Activated naive CD4-positive, alpha-beta T cell treated with anti-CD3 and anti-CD28 coated beads, Interleukin-2, amount 50 U/mL, for 72 hours (primary cell): ENCODE measurements around the gene EFTUD2. TPM values are rescaled to one million over a fixed set of nuclear protein-coding genes. Genes with fewer than 3 reads are reported as not detected.
"Not testable (repeated sequence)": the region's sequence is repeated elsewhere in the genome, so short reads cannot be mapped to it uniquely, and the experiment has no call there.

Source experiments
- ATAC-seq, 2 donors: fragments of 150-1000 bp; cut with Tn5 transposase; 2 replicates each; pipeline ENCODE4 v1.10.0; 2021; ENCODE audit warnings: mild to moderate bottlenecking in 2 of 2, moderate library complexity in 2 of 2
- DNase-seq, 2 donors: peaks; one replicate each; pipeline ENCODE4 v3.0.0; 2021 to 2022; ENCODE audit warnings: low spot score in 2 of 2
- H3K27ac Mint-ChIP-seq, 2 donors: one replicate each; pipeline ENCODE4 v1.8.0; 2022; ENCODE audit warnings: mild to moderate bottlenecking in 2 of 2, mixed read lengths in 2 of 2
- H3K36me3 Mint-ChIP-seq, 2 donors: one replicate each; pipeline ENCODE4 v1.8.0; 2022; ENCODE audit warnings: mixed read lengths in 2 of 2
- H3K9me3 Mint-ChIP-seq, 2 donors: one replicate each; pipeline ENCODE4 v1.8.0; 2022; ENCODE audit warnings: mixed read lengths in 2 of 2
- total RNA-seq, 2 donors: library from RNA; stranded (reverse); gene quantifications; one replicate each; pipeline ENCODE4 v1.2.3, GENCODE V29; 2022

EFTUD2 gene
- total RNA-seq, 2 donors from 2014 or later, result 77.8 to 186 TPM

DNA sequence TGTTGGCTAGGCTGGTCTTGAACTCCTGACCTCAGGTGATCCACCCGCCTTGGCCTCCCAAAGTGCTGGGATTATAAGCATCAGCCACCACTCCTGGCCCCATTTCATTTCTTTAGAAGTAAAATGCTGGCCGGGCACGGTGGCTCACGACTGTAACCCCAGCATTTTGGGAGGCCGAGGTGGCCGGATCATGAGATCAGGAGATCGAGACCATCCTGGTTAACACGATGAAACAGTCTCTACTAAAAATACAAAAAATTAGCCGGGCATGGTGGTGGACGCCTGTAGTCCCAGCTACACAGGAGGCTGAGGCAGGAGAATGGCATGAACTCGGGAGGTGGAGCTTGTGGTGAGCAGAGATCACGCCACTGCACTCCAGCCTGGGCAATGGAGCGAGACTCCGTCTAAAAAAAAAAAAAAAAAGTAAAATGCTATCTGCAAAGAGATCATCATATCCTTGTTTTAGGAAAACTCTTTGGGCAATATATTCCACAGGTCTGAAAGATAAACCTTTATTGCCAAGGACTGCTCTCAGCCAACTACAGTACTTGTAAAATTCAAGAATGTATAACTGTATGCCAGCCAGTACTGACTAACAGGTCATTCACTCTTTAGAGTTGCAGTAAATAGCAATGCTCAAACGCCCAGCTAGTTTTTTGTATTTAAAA lies 73.0 kb downstream of the EFTUD2 start:
- no peak for ATAC-seq
- Mint-ChIP-seq H3K27ac (no peak overlapping the region), H3K36me3 (peaks cover 5 to 8% of the 10 kb centered on the region in 2 donors), H3K9me3 (no peaks in the 10 kb centered on the region)
- DNase-seq, result peak in 1 of 2 donors; percentile 14

DNA sequence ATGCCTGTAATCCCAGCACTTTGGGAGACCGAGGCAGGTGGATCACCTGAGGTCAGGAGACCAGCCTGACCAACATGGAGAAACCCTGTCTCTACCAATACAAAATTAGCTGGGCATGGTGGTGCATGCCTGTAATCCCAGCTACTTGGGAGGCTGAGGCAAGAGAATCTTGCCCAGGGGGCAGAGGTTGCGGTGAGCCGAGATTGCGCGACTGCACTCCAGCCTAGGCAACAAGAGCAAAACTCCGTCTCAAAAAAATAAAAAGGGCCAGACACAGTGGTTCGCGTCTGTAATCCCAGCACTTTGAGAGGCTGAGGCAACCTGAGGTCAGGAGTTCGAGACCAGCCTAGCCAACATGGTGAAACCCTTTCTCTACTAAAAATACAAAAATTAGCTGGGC lies 74.0 kb downstream of the EFTUD2 start:
- H3K27ac Mint-ChIP-seq, H3K9me3 Mint-ChIP-seq, H3K36me3 Mint-ChIP-seq, ATAC-seq: not testable (repeated sequence)
- DNase-seq, result peak in 1 of 2 donors; percentile 13

DNA sequence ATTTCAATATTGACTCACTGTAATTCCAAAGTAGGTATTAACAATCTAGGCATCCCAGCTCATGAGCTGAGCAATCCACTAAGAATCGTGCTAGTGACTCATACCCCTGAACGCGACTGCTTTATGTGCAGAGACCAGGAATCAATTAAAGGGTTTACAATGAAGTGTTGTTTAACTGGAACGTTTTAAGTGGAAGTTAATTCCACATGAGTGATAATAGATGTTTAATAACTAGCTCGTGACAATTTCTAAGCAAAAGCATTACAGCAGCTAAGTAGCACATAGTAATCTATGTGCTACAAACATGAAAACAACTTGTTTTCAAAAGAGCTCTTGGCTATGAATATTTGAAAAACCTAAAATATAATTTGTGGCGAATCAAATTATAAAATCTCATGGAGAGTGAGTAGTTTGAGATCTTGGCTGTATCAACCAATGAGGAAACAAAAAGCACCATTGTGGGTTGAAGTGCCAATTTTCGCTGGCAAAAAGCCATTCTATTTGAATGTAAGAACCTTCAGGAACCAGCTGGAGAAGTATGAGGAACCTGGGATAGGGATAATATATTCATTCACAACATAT lies 78.5 kb downstream of the EFTUD2 start:
- ATAC-seq (no peak), DNase-seq (no peak)
- H3K9me3 Mint-ChIP-seq, result no peaks in the 10 kb centered on the region
- H3K27ac Mint-ChIP-seq, result no peak overlapping the region
- no peaks in the 10 kb centered on the region for H3K36me3 Mint-ChIP-seq

DNA sequence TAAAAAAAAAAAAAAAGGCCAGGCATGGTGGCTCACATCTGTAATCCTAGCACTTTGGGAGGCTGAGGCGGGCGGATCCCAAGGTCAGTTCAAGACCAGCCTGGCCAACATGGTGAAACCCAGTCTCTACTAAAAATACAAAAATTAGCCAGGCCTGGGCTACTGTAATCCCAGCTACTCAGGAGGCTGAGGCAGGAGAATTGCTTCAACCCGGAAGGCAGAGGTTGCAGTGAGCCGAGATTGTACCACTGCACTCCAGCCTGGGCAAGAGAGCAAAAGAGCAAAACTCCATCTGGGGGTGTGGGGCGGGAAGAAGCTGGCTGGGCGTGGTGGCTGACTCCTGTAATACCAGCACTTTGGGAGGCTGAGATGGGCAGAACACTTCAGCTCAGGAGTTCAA lies 80.7 kb downstream of the EFTUD2 start:
- not testable (repeated sequence) for H3K27ac Mint-ChIP-seq, H3K9me3 Mint-ChIP-seq, ATAC-seq, DNase-seq, H3K36me3 Mint-ChIP-seq

DNA sequence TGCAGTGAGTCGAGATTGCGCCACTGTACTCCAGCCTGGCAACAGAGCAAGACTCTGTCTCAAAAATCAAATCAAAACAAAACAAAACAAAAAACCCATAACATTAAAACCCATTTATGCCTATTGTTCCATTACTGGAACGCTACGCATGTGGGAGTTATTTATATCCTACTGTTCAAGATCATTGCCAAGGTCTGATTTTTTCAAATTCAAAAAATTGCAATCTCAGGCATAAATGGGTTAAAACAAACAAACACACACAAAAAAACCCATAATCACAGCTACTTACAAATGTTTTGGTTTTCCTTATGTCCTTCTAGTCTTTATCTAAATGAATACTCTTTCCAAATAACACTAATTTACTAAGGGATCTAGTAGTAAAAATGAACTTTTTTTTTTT lies 87.0 kb downstream of the EFTUD2 start:
- ATAC-seq (no peak), DNase-seq (no peak)
- no peaks in the 10 kb centered on the region for H3K36me3 Mint-ChIP-seq
- H3K27ac Mint-ChIP-seq, result no peak overlapping the region
- H3K9me3 Mint-ChIP-seq, result no peaks in the 10 kb centered on the region

DNA sequence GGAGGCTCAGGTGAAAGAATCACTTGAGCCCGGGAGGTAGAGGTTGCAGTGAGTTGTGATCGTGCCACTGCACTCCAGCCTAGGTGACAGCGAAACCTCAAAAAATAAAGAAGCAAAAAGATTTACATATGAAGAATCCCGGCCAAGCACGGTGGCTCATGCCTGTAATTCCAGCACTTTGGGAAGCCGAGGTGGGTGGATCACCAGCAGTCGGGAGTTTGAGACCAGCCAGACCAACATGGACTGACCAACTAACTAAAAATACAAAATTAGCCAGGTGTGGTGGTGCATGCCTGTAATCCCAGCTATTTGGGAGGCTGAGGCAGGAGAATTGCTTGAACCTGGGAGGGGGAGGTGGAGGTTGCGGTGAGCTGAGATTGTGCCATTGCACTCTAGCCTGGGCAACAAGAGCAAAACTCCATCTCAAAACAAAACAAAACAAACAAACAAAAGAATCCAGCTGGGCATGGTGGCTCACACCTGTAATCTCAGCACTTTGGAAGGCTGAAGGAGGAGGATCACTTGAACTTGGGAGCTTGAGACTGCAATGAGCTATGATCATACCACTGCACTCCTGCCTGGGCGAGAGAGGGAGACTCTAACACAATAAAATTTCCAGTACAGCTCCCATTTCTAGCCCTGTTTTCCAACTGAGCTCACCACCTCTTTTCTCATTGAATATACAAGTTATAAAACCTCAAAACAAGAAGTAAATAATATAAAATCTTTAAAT lies 90.4 kb downstream of the EFTUD2 start:
- H3K27ac Mint-ChIP-seq, ATAC-seq, H3K9me3 Mint-ChIP-seq, H3K36me3 Mint-ChIP-seq: not testable (repeated sequence)
- peak in 1 of 2 donors; percentile 13 for DNase-seq

DNA sequence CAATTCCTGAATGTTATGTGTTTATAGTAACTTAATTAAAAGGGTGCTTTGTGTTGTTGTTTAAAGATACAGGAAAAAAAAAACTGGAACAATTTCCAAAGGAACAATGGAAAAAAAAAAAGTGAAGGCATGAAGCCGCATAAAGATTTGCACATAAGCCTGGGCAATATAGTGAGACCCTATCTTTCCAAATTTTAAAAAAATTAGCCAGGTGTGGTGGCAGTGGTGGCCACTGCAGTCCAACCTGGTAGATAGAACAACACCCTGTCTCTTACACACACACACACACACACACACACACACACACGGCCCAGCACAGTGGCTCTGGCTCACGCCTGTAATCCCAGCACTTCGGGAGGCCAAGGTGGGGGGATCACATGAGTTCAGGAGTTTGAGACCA lies 91.1 kb downstream of the EFTUD2 start:
- no peak for ATAC-seq
- H3K27ac Mint-ChIP-seq, result no peak overlapping the region

DNA sequence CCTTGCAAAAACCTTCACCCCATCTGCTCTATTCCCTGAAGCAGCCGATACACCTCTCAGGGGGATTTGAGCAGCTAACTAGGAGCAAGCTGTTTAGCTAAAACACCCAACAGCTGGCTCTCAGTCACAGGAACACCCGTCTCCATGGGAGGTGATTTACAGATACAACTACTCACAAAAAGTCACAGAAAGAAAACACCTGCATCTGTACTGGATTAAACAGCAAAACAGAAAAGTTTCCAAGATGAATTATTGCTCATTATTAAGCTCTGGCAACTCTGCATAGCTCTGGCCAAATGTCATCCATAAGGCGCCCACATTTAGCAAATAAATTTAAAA lies 91.5 kb downstream of the EFTUD2 start:
- ATAC-seq, result no peak
- Mint-ChIP-seq H3K27ac (no peak overlapping the region), H3K36me3 (no peaks in the 10 kb centered on the region), H3K9me3 (no peaks in the 10 kb centered on the region)
- DNase-seq, result no peak

More for the DNA sequence above, 91.1 kb downstream of the EFTUD2 start:
- DNase-seq, result peak in 1 of 2 donors; percentile 21
- no peaks in the 10 kb centered on the region for H3K36me3 Mint-ChIP-seq
- no peaks in the 10 kb centered on the region for H3K9me3 Mint-ChIP-seq

DNA sequence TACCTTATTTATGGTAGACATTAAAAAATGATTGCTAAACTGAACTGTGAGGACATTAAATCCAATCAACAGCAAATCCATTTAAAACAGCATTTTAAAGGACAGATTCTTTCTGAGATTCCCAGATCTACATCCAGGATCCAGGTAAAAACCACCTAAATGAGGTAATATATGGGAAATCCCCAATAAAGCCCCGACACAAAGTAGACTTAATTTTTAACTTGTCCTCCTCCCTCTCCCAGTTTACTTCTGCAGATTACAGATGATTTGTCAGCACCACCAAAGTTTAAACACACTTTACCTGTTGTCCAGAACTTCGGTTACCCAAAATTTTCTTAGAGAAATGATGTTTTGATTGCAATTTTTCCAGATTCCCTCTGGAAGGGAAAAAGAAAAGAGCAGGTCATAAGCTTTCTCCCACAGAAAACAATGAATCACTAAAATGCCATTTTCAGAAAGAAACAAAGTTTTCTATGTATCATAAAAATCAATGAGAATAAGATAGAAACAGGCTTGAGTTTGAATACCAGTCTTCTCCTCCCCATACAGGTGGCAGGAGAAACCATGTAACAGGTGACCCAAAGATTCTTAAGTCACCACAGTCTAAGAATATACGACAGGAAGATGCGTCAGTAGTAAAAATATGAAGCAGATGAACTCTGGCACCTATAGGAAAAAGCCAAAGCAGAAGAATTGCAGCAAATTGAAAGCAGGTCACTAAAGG lies 92.0 kb downstream of the EFTUD2 start:
- ATAC-seq, result no peak
- Mint-ChIP-seq H3K9me3 (no peaks in the 10 kb centered on the region), H3K27ac (no peak overlapping the region), H3K36me3 (no peaks in the 10 kb centered on the region)
- no peak for DNase-seq

DNA sequence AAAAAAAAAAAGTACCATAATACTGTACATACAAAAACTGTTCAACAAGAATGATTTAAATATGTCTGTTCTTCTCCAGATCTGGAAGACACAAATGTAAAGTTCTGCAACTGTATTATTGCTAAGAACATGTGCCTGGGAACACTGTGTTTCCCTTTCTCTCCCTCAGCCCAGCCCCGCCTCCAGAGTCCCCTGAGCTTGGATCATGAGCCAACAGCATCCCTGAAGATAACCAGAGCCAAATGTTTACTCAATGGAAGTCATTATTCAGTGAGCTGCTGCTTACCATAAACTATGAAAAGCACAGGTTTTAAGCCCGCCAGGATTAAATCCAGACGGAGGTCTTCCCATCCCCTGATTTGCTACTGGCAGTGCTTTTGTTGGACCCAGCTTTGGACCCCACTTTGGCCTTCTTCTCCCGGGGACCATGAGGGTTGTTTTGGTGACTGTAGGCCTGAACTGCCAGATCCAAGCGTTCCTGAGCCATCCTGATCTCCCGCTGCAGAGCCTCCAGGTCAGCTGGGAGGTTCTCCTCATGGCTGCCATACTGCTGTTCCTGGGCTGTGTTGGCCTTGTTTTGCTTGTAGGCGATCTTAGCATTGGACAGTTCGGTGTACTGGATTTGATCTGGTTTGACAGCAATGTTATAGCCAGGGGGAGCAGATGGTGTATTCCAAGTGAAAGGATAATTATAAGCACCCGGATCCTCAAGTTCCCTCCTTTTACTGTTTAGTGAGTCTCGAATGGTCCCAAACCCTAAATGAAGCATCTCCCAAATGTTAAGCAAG lies 94.7 kb downstream of the EFTUD2 start:
- H3K36me3 Mint-ChIP-seq, result no peaks in the 10 kb centered on the region
- peak overlapping the region in 1 of 2 donors; percentile 60 for H3K27ac Mint-ChIP-seq
- DNase-seq (peak in 1 of 2 donors; percentile 9), ATAC-seq (no peak)
- no peaks in the 10 kb centered on the region for H3K9me3 Mint-ChIP-seq

DNA sequence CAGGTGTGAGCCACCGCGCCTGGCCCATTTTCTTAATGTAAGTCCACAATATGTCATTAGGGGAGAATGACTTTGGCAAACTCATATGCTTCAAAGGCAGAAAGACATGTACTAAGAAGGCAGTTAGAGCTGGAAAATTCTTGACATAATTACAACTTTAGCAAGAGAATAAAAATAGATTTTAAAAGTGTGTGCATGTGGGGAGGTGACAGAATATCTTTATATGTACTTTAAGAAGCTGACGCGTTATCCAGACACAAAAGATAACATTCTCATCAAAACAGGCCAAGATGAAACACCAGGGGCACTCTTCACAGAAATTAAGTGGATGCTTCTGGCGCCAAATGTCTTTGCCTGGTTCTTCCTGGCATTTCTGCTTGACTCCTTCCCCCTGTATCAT lies 97.4 kb downstream of the EFTUD2 start:
- no peak for ATAC-seq
- Mint-ChIP-seq H3K9me3 (no peaks in the 10 kb centered on the region), H3K27ac (no peak overlapping the region), H3K36me3 (no peaks in the 10 kb centered on the region)
- no peak for DNase-seq

Other genes starting within 250 kb of the EFTUD2 start
- gene MEIOC, start 243.0 kb downstream of the EFTUD2 start, total RNA-seq, result under 1 TPM; 0.37 to 0.96 TPM
- gene CCDC43, start 209.7 kb downstream of the EFTUD2 start, total RNA-seq, result 10 to 100 TPM; 33.8 to 35.3 TPM
- gene DBF4B, start 190.8 kb downstream of the EFTUD2 start, total RNA-seq, result 10 to 100 TPM; 31.6 to 31.8 TPM
- 1 to 10 TPM in 1 of 2 donors, under 1 TPM in 1; 0.25 to 1.3 TPM for gene ADAM11, start 140.5 kb downstream of the EFTUD2 start, total RNA-seq
- gene GJC1, start 69.2 kb downstream of the EFTUD2 start, total RNA-seq, result 1 to 10 TPM; 2.5 to 6.4 TPM
- gene HIGD1B, start 51.6 kb downstream of the EFTUD2 start, total RNA-seq, result not detected
- not detected for gene GFAP, start 16.1 kb upstream of the EFTUD2 start, total RNA-seq
- 10 to 100 TPM; 49.8 to 90.8 TPM for gene KIF18B, start 48.3 kb upstream of the EFTUD2 start, total RNA-seq
- gene C1QL1, start 68.9 kb upstream of the EFTUD2 start, total RNA-seq, result under 1 TPM in 1 of 2 donors, not detected in 1; 0.18 TPM
- gene DCAKD, start 152.2 kb upstream of the EFTUD2 start, total RNA-seq, result 10 to 100 TPM; 38.9 to 93.4 TPM
- gene NMT1, start 161.9 kb upstream of the EFTUD2 start, total RNA-seq, result 100 to 1,000 TPM; 130 to 270 TPM
- gene PLCD3, start 233.1 kb upstream of the EFTUD2 start, total RNA-seq, result 1 to 10 TPM; 3.9 to 7.7 TPM
- 10 to 100 TPM; 12.9 to 18.9 TPM for gene ACBD4, start 236.2 kb upstream of the EFTUD2 start, total RNA-seq
- gene HEXIM1, start 249.0 kb upstream of the EFTUD2 start, total RNA-seq, result 10 to 100 TPM; 50.9 to 93.3 TPM